Stimulated activated CD8-positive, alpha-beta memory T cell treated with anti-CD3 and anti-CD28 coated beads, Interleukin-4, amount 100 ng/mL, for 4 hours (primary cell): ENCODE results near the gene KIF1B.

Source experiments
- DNase-seq, 2 donors: peaks; one replicate each; pipeline ENCODE4 v3.0.0-alpha.2; 2020; ENCODE audit warnings: low read depth in 2 of 2, low spot score in 1 of 2

KIF1B gene

DNA sequence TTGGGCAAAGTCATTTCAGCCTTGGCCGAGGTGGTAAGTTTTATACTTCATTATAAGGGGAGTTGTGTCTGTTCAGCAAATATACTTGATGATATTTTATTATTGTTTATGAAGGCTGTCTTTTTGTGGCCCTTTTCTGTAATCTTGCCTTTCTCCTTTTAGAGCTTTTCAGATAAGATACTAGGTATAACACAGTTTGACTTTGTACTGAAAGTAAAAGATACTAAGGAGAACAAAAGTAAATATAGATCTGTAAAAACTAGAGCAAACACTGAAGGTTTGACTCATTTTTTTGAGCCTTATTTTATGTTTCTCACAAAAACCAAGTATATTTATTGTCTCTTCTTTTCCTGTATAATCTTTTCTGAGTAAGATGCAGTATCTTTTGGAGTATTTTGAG lies 61.9 kb downstream of the KIF1B start:
- no peak for DNase-seq

DNA sequence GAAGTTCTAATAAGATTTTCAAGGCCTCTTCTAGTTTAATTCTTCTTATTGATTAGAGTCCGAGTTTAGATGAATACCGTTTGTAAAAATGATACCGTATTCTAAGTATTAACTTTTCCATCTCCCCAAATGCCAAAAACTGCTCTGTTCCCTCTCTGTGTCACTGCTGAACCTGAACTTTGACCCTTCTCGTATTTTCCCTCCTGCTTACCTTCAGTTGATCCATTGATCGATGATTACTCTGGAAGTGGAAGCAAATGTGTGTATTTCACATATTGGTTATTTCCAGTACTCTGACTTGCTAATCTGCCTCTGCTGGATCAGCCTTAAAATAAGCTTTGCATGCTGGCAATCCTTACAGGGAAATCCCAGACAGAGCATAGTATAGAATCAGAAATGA lies 68.5 kb downstream of the KIF1B start:
- DNase-seq = no peak

DNA sequence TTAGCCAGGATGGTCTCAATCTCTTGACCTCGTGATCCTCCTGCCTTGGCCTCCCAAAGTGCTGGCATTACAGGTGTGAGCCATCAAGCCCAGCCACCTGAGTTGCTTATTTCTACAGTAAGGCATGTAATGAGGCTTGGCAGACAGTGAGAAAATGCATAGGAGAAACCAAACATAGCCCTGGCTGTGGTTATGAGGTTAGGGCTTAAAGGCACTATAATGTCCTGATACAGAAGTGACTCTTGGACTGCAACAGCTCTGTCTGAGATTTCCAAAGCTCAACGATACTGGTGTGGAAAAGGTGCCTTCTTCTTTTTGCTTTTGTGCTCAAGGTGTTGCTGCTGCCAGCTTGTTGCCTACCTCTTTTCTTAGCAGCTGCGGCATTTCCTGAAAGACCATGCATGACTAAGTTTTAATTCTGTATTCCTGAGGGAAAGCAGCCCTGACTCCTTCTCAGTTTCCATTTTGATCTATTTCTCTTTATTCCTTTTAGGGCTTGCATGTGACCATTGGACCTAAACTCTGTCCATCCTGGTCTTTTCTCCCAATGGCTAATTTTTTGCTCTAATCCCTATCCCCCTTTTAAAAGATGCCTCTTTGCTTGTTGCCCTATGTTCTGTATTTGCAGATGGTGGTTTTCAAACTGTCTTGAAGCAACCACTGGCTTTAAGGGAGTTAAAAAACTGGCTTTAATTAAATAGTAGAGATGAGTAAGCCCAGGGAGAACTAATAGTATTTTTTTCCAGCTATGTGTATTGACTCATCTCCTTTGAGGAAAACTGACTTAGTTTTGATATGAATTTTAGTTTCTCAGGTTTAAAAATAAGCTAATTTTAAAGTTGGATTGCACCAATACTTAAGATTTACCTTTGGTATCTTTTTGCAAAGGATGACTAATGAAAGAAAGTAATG lies 70.3 kb downstream of the KIF1B start:
- DNase-seq = no peak

DNA sequence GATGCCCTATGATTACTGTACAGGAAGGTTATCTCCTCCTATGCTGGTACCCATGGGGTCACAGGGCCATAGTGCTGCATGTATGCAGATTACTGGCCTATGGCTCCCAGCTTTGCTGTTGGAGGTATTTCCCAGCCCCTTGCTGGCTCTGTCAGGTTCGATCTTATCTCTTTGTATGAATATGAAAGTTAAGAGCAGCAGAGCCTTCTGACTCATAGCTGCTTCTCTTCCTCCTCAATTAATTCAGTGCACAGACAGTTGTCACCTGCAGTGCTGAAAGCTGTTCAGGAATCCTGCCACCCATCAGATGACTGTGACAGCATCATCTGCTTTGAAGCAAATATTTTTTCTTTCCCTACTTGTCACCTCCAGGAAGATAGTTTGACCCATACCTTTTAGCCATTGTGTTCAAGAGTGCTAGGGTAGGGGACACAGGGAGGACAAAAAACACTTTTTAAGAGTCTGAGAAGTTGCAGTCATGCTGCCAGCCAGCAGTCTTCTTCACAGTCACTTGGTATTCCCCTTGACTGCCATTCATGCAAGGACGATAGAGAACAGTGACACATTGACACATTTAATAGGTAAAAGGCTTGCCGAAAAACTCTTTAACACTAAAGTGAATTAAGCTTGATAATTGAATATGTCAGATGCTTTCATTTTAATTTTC lies 73.1 kb downstream of the KIF1B start:
- DNase-seq = no peak

DNA sequence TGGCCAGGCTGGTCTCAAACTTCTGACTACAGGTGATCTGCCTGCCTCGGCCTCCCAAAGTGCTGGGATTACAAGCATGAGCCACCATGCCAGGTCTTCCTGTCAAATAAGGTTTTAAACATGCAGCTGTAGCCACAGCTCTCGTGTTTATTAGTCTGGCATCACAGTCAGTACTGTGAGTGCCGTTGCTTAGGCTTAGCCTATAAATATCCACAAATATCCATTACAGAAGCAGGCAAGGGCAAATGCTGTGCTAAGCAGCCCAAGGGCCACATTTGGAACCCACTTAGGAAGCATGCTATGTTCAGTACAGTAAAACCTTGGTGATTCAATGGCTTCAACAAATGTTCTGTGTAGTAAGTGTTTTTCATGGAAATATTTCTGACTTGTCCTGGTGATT lies 75.9 kb downstream of the KIF1B start:
- DNase-seq = no peak

DNA sequence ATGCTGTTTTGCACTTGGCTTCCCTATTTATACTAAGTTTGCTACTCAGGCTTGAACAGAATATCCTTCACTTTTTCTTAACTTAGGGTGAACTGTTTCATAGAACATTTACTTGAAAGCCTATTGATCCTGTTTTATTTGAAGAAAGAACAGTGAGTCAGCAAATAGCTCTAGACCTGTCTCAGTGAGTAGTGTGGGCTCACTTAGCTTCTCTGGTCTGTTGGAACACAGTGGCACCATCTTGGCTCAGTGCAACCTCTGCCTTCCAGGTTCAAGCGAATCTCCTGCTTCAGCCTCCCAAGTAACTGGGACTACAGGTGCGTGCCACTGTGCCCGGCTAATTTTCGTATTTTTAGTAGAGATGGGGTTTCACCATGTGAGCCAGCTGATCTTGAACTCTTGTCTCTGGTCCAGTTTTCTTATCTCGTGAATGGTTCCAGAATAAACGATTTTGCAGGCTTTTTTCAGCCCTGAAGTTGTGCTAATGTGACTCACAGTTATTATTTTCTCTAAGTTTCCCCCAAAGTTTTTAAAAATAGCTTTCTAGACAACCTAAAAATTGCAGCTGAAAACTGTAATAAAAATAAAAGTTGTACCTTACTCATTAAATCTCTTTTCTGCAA lies 76.8 kb downstream of the KIF1B start:
- no peak for DNase-seq

DNA sequence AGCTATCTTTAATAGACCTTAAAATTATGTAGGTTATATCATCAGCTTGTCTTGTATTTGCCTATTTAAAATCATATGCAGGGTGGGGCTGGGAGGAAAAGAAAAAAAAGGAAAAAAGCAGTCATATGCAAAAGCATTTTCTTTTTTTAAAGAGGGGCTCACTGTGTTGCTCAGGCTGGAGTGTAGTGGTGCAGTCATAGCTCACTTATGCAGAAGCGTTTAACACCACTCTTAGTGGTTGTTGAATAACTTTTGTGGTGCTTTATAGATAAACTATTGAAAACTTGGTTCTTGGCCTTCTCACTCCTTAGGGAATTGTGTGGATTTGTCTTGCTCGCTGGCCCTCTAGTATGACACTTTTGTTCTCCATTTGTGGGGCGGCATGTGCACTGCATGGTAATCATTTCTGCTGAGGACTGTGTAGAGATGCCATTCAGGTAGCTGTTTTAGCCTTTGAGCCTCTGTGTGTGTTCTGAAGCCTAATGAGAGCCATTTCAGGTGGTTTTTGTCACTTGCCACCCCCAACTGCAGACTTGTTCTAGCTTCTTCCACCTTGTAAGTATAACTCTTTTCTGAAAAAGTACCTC lies 77.8 kb downstream of the KIF1B start:
- no peak for DNase-seq

DNA sequence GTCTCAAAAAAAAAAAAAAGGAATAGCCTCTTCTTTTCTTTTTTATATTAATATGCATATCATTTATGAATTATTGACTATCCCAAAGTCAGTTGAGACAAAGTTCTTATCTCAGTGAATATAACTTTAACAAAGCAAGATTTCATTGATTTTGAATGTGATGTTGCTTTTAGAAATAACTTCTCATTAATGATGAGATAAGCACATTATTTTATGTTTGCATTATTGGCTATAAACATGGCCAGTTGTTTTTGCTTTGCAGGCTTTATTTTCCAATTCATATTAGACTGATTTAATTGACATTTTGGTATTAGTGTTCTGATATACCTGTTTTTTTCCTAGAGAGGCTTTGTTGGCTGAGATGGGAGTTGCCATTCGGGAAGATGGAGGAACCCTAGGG lies 81.3 kb downstream of the KIF1B start:
- no peak for DNase-seq

DNA sequence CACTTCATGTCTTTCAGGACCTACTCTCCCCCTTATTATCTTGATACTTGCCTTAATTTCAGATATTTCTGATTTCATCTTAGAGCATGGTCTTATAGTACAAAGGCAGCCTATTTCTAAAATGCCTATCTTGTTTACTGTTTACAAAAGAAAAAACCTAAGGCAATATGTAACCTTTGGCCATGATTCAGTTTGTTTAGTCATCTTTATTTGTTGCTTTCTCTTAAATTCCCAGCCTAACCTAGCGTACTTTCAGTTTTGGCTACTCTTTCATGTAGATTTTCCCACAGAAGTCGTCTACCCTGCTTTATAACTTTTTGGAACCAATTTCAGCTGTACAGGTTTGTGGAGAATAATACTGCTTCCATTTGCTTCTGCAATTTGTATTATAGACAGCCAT lies 81.8 kb downstream of the KIF1B start:
- DNase-seq = no peak

DNA sequence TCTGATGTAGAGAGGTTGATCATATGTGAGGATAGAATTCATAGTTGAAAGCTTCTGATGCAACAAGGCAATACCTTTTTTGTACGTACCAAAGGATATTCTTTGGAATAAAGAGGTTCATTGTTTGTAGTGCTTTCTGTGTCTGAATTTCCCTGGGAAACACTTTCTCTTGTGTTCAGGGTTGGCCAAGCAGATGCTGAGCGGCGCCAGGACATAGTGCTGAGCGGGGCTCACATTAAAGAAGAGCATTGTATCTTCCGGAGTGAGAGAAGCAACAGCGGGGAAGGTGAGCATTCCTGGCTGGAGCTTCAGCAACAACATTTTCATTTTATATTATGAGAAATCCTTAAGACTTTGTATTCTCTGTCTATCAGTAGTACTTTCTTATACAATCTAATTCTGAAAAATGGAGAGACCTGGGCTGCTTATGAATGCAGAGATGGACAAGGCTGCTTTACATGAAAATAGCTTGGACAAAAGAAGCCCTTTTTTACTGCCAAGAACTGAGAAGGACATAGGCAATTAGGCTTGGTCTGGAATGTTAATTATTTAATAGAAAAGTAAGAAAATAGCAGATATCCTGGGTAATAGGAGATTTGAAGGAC lies 85.2 kb downstream of the KIF1B start:
- no peak for DNase-seq

DNA sequence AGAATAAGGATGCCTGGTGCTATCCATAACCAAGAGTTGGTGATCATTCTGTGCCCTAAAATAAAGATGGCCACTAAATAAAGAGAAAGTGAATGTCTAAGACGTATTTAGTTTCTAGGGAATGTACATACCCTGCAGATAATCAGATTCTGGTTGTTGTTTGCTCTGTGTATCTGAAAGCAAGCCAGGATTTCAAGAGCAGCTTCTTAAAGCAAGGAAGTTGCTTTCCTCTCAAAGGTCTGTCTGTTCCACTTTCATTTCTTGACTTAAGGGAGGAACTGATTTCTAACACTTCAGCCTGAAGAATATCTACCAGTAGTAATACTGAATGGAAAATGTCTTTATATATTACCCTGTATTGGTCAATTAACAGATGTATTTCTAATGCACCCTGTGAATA lies 88.8 kb downstream of the KIF1B start:
- DNase-seq = no peak

DNA sequence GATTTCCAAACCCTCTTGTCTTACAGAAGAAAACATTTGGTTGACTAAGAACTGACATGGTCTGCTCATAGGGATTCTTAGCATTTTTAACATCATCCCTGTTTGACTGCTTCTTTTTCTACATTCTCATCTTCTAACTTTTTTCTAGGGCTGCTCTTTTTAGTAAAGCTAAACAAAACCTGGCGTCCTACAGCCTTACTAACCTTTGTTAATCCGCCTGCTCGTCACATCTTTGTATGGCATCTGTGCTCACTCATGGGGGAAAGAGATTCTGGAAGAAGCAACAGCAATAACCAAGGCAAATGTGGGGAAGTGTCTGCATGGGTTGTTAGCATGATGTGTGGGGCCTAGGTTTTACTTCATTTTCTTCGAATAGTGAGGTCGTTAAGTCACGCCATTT lies 92.0 kb downstream of the KIF1B start:
- DNase-seq = no peak

DNA sequence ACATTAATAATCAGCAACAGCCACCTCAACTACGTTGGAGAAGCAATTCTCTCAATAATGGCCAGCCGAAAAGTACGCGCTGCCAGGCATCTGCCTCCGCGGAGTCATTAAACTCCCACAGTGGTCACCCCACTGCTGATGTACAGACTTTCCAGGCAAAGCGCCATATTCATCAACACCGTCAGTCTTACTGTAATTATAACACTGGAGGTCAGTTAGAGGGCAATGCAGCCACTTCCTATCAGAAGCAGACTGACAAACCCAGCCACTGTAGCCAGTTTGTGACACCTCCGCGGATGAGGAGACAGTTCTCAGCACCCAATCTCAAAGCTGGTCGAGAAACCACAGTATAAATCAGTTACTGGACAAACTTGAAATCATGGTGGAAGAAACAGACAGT lies 93.9 kb downstream of the KIF1B start:
- no peak for DNase-seq

DNA sequence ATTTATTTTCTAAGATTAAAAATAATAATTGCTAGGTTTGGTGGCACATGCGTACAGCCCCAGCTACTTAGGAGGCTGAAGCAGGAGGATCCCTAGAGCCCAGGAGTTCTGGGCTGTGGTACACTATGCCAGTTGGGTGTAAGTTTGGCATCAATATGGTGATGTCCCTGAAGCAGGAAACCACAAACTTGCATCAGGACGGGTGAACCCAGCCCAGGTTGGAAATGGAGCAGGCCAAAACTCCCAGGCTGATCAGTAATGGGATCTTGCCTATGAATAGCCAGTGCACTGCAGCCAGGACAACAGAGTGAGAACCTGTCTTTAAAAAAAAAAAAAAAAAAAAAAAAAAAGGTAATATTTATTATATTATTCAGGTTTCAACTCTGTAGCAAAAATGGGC lies 96.1 kb downstream of the KIF1B start:
- no peak for DNase-seq

DNA sequence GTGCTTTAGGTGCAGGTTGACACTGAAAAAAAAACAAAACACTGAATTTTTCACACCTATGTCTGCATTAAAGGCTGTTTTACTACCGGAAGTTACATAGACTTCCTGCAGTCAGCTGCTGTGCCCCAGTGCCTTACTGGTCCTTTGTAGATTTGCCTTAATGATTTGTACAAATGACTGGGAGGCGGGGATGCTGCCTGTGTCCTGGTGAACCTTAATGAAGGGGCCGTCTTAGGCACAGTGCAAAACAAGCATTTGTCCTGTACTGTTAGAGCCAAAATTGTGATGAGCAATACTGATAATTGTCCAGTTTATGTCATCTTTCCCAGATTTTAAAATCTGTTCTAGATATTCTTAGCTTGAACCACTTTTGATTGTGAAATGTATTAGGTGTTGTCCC lies 97.6 kb downstream of the KIF1B start:
- DNase-seq = no peak

DNA sequence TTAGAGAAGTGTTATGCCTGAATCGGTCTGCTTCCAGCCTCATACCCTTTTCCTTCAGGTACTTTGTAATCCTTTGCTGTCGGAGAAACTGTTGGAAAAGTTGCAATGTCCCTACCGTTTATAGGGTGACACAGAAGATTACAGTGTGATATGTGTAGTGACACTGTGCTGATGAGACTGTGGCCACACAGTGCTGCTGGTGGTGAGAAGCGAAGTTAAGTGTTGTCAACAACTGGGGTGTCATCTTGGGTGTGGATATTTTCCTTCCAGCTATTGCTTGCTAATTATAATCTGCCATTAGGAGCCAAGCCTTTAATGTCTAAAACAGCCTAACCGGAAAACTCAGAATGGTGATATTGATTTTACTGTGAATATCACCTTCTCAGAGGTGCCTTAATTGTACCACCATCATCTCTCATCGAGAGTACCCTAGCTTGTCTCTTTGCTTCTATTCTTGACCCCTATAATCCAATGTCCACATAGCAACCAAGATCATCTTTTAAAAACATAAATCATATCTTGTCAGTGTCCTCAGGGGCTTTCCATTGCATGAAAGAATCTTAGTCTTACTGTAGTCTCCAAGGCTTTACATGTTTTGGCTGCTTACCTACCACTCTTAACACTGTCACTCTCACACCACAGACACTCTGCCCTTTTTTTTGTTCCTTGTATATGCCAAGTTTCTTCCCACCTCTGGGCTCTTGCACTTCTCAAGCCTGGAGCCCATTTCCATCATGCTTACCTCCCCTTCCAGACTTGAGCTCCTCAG lies 99.1 kb downstream of the KIF1B start:
- DNase-seq = no peak

DNA sequence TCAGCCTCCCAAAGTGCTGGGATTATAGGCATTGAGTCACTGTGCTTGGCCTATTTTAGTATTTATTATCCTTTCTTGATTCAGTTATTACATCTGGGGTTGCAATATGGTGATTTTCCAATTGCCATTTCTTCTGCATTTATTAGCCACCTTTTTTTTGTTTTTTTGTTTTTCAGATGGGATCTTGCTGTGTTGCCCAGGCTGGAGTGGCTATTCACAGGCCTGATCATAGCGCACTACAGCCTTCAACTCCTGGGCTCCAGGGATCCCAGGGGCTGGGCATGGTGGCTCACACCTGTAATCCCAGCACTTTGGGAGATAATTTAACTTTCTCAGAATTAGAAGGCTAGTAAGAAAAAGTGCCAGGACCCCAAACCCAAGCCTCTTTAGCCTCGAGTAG lies 106.4 kb downstream of the KIF1B start:
- DNase-seq = no peak

DNA sequence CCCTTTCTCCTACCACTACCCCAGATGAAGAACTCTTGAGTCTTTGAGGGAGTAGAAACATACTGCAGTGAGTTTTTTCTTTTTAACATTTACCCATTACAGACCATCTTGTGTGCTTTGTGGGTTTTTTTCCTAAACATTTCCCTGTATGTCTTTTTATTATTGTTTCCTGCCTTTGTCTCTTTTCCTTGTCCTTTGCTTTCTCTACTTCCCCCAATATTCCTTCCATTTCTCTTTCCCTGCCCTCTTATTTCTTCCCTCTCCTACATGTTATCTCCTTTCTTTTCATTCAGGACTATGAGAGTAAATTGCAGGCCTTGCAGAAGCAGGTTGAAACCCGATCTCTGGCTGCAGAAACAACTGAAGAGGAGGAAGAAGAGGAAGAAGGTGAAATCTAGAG lies 109.4 kb downstream of the KIF1B start:
- DNase-seq = no peak

DNA sequence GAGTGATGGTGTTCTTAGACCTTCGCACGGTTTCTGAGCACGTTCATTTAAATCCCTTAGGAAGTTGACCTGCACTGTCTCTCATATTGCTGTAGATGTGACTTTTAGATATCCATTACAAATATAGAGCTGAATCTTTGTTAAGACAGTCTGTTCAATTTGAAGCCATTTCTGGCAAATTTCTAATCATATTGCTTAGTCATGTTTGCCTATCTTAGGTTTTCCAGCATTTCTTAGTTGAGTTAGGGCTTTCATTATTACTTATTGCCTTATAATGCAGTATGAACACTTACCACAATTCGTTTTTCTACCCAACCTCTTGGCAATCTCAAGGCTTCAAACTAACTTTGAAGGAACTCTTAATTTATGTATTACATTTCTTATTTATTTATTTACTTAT lies 110.0 kb downstream of the KIF1B start:
- DNase-seq = no peak

DNA sequence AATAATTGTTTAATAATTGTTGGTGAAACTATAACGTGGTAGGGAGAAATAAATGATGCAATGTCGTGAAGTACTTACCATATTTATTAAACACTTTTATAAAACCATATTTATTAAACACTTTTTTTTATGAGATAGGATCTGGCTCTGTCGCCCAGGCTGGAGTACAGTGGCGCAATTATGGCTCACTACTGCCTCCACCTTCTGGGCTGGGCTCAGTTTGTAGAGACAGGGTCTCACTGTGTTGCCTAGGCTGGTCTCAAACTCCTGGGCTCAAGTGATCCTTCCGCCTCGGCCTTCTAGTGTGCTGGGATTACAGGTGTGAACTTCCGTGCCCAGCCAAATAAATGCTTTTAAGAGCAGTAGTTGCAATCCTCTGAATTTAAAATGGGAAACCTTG lies 112.5 kb downstream of the KIF1B start:
- no peak for DNase-seq

DNA sequence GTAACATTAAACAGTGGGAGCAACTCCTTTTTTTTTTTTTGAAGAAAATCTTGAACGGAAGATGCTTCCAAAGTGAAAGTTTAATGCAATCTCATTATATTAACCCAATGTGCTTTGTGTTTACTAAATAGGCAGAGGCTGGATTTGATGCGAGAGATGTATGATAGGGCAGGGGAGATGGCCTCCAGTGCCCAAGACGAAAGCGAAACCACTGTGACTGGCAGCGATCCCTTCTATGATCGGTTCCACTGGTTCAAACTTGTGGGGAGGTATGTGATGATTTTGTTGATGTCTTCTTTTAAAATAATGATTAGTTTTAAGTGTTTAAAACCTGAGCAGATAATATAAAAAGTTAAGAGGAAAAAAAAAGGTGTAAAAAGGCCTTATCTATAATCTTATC lies 114.3 kb downstream of the KIF1B start:
- no peak for DNase-seq
